GM23338 (cell line): ENCODE results near the gene CD9. TPM values are rescaled to one million over a fixed set of nuclear protein-coding genes. Genes with fewer than 3 reads are reported as not detected.

Source experiments
- ATAC-seq: fragments of 200-7000 bp; cut with Tn5 transposase; 3 replicates; pipeline ENCODE4 v1.9.1; 2020
- DNase-seq: peaks from one replicate; pipeline ENCODE4 v3.0.0-alpha.2; 2015; ENCODE audit warnings: low spot score
- H2AFZ ChIP-seq: fragments of 200-600 bp; sonication (generic); 2 replicates; pipeline ENCODE4 v1.8.0; 2016; ENCODE audit warnings: antibody characterized with exemption, mild to moderate bottlenecking, moderate library complexity
- H3F3A ChIP-seq: fragments of 200-600 bp; sonication (generic); replicated peaks from 2 replicates; pipeline ENCODE4 v1.8.0; 2017; ENCODE audit warnings: antibody characterized with exemption, mixed run types, low read depth
- H3K27ac ChIP-seq: fragments of 200-600 bp; sonication (generic); 2 replicates; pipeline ENCODE4 v1.6.1; 2016; ENCODE audit warnings: low read depth
- H3K27me3 ChIP-seq: fragments of 200-600 bp; sonication (generic); 2 replicates; pipeline ENCODE4 v1.8.0; 2016; ENCODE audit warnings: mild to moderate bottlenecking, mixed run types, moderate library complexity; ENCODE audit not compliant: insufficient read depth
- H3K36me3 ChIP-seq: fragments of 200-600 bp; sonication (generic); 2 replicates; pipeline ENCODE4 v1.8.0; 2016; ENCODE audit warnings: mild to moderate bottlenecking; ENCODE audit not compliant: insufficient read depth
- H3K4me1 ChIP-seq: fragments of 200-600 bp; sonication (generic); 2 replicates; pipeline ENCODE4 v1.8.0; 2016; ENCODE audit warnings: mild to moderate bottlenecking, moderate library complexity; ENCODE audit not compliant: insufficient read depth
- H3K4me2 ChIP-seq: fragments of 200-600 bp; sonication (generic); 2 replicates; pipeline ENCODE4 v1.7.1; 2017; ENCODE audit warnings: mixed run types
- H3K4me3 ChIP-seq: fragments of 200-600 bp; sonication (generic); 2 replicates; pipeline ENCODE4 v1.6.1; 2016; ENCODE audit warnings: mixed run types
- H3K79me2 ChIP-seq: fragments of 200-600 bp; sonication (generic); replicated peaks from 2 replicates; pipeline ENCODE4 v1.8.0; 2017; ENCODE audit warnings: mild to moderate bottlenecking; ENCODE audit not compliant: insufficient read depth
- H3K9me2 ChIP-seq: fragments of 200-600 bp; sonication (generic); 2 replicates; pipeline ENCODE4 v1.8.0; 2017; ENCODE audit not compliant: insufficient read depth
- H4K20me1 ChIP-seq: fragments of 200-600 bp; sonication (generic); replicated peaks from 2 replicates; pipeline ENCODE4 v1.8.0; 2017; ENCODE audit warnings: mild to moderate bottlenecking; ENCODE audit not compliant: insufficient read depth
- H3K27ac Mint-ChIP-seq: 2 replicates; pipeline ENCODE4 v1.8.0; 2020; ENCODE audit warnings: inconsistent platforms, mild to moderate bottlenecking, moderate library complexity, mixed read lengths
- H3K27me3 Mint-ChIP-seq: 3 replicates; pipeline ENCODE4 v1.8.0; 2022; ENCODE audit warnings: low read depth, mild to moderate bottlenecking, moderate library complexity, mixed read lengths, inconsistent platforms; ENCODE audit not compliant: insufficient read depth, poor library complexity
- H3K36me3 Mint-ChIP-seq: 3 replicates; pipeline ENCODE4 v1.8.0; 2021; ENCODE audit warnings: low read depth, mild to moderate bottlenecking, inconsistent platforms, moderate library complexity, mixed read lengths
- H3K4me1 Mint-ChIP-seq: 3 replicates; pipeline ENCODE4 v1.8.0; 2020; ENCODE audit warnings: mild to moderate bottlenecking, inconsistent platforms, mixed read lengths
- H3K4me3 Mint-ChIP-seq: 3 replicates; pipeline ENCODE4 v1.8.0; 2021; ENCODE audit warnings: moderate library complexity, mild to moderate bottlenecking, inconsistent platforms, mixed read lengths
- H3K9me3 Mint-ChIP-seq: 3 replicates; pipeline ENCODE4 v1.8.0; 2020; ENCODE audit warnings: moderate library complexity, mild to moderate bottlenecking, inconsistent platforms, mixed read lengths
- CREB1 ChIP-seq: fragments of 250-450 bp; sonication (Bioruptor Pico); IDR thresholded peaks from 2 replicates; pipeline ENCODE4 v1.5.0; 2020; ENCODE audit warnings: low read depth, mild to moderate bottlenecking, moderate library complexity
- EZH2 ChIP-seq: fragments of 200-600 bp; sonication (generic); IDR thresholded peaks from one replicate; pipeline ENCODE4 v1.8.0; 2017; ENCODE audit warnings: antibody characterized with exemption, mild to moderate bottlenecking, low read depth; ENCODE audit not compliant: unreplicated experiment
- EZH2phosphoT487 ChIP-seq: fragments of 200-600 bp; sonication (generic); IDR thresholded peaks from one replicate; pipeline ENCODE4 v1.8.1; 2018; ENCODE audit warnings: antibody characterized with exemption; ENCODE audit not compliant: unreplicated experiment
- JUNB ChIP-seq: IDR thresholded peaks from one replicate; pipeline ENCODE4 v1.6.1; 2016; ENCODE audit warnings: antibody characterized with exemption; ENCODE audit not compliant: unreplicated experiment
- NANOG ChIP-seq: IDR thresholded peaks from 2 replicates; pipeline ENCODE4 v1.6.1; 2016; ENCODE audit warnings: antibody characterized with exemption, borderline replicate concordance
- POLR2AphosphoS5 ChIP-seq: IDR thresholded peaks from 2 replicates; pipeline ENCODE4 v1.6.1; 2016; ENCODE audit warnings: antibody characterized with exemption, low read depth
- STAT1 ChIP-seq: IDR thresholded peaks from one replicate; pipeline ENCODE4 v1.6.1; 2016; ENCODE audit warnings: antibody characterized with exemption; ENCODE audit not compliant: unreplicated experiment
- polyA plus RNA-seq: library from polyadenylated mRNA; unstranded; fragments of >200 nt; fragmentation: Nextera tagmentation; extraction: Ambion mirVana; gene quantifications from 2 replicates; pipeline ENCODE4 v1.2.1, GENCODE V29; 2016
- total RNA-seq: library from RNA; depleted of rRNA; stranded (reverse); fragments of >200 nt; shearing (Covaris generic); gene quantifications from 2 replicates; pipeline ENCODE4 v1.2.3, GENCODE V29; 2014
- TF ChIP-seq, protein P1 (sequence below), 2 experiments: fragments of 200-600 bp in 1 of 2; sonication (generic) in 1 of 2; conservative IDR thresholded peaks; 2 replicates each; pipeline versions ENCODE4 v1.5.1 to v1.6.1; 2016 to 2017; ENCODE audit warnings: antibody characterized with exemption in 2 of 2, low read depth in 2 of 2, mild to moderate bottlenecking in 2 of 2, moderate library complexity in 1 of 2
- TF ChIP-seq, protein P2 (sequence below): fragments of 250-450 bp; sonication (Bioruptor Pico); IDR thresholded peaks from 2 replicates; pipeline ENCODE4 v1.5.0; 2020; ENCODE audit warnings: mild to moderate bottlenecking, moderate library complexity

Gene CD9
- total and polyA plus RNA-seq, 2 experiments from 2014 or later: 222 to 251 TPM

DNA sequence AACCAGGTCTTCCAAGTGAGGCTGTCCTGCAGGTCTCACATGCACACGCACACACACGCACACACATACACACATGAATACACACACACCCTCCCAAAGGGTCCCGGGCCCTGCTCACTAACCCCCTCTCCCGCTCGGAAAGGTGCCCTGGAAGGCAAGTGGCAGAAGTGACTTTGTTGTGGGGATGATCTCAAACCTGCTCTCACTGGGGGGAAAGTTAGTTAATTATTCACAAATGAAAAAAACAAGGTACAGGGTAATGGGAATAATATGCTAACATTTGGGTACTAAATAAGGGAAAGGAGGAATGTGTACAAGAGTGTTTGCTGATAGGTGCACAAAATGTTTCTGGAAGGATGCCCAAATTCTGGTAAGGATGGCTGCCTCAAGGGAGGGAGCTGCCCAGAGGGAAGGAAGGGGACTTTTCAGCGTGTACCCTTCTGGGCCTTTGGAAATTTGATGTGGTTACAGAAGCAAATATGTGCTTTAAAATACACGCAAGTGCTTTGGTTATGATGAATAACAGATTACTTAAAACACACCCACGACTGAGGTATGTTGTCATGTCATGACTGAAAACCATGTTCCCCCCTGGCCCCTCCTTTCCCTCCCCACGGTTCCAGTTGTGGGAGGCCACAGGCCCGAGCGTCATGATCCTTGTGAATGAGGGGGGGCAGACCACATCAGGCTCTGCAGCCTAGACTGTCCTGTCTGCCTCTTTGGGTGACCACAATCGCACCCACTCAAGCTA is 66.9 kb downstream of the CD9 start:
- H3F3A ChIP-seq: 0 out of 2 replicates have a peak, but pooled peaks cover 3% of the 10 kb centered on the region
- peaks cover 28% of the 10 kb centered on the region for H3K4me1 ChIP-seq
- Mint-ChIP-seq H3K4me3 (no peak overlapping the region), H3K9me3 (no peaks in the 10 kb centered on the region; the same call in 2 of the 3 replicates), H3K27ac (no peak overlapping the region), H3K4me1 (peaks cover 37% of the 10 kb centered on the region), H3K27me3 (peaks cover 7% of the 10 kb centered on the region), H3K36me3 (no peaks in the 10 kb centered on the region)
- no peak overlapping the region for H3K4me2 ChIP-seq
- TF ChIP-seq NANOG (no peak), EZH2phosphoT487 (no peak)
- TF ChIP-seq, protein P1, sequence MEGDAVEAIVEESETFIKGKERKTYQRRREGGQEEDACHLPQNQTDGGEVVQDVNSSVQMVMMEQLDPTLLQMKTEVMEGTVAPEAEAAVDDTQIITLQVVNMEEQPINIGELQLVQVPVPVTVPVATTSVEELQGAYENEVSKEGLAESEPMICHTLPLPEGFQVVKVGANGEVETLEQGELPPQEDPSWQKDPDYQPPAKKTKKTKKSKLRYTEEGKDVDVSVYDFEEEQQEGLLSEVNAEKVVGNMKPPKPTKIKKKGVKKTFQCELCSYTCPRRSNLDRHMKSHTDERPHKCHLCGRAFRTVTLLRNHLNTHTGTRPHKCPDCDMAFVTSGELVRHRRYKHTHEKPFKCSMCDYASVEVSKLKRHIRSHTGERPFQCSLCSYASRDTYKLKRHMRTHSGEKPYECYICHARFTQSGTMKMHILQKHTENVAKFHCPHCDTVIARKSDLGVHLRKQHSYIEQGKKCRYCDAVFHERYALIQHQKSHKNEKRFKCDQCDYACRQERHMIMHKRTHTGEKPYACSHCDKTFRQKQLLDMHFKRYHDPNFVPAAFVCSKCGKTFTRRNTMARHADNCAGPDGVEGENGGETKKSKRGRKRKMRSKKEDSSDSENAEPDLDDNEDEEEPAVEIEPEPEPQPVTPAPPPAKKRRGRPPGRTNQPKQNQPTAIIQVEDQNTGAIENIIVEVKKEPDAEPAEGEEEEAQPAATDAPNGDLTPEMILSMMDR (conservative IDR thresholded peaks at IDR 0.05; ENCODE audit: low read depth in 2 of 2): peak in 1 of 2 experiments; percentile 26; a peak in 2 of 4 replicates
- no peaks in the 10 kb centered on the region for H3K79me2 ChIP-seq
- H2AFZ ChIP-seq: no peak overlapping the region
- ATAC-seq (no peak), DNase-seq (no peak)
- H4K20me1 ChIP-seq: no peaks in the 10 kb centered on the region
- no peaks in the 10 kb centered on the region for H3K36me3 ChIP-seq
- no peaks in the 10 kb centered on the region for H3K9me2 ChIP-seq
- H3K27ac ChIP-seq: no peak overlapping the region
- no peaks in the 10 kb centered on the region for H3K27me3 ChIP-seq
- H3K4me3 ChIP-seq: no peak overlapping the region

DNA sequence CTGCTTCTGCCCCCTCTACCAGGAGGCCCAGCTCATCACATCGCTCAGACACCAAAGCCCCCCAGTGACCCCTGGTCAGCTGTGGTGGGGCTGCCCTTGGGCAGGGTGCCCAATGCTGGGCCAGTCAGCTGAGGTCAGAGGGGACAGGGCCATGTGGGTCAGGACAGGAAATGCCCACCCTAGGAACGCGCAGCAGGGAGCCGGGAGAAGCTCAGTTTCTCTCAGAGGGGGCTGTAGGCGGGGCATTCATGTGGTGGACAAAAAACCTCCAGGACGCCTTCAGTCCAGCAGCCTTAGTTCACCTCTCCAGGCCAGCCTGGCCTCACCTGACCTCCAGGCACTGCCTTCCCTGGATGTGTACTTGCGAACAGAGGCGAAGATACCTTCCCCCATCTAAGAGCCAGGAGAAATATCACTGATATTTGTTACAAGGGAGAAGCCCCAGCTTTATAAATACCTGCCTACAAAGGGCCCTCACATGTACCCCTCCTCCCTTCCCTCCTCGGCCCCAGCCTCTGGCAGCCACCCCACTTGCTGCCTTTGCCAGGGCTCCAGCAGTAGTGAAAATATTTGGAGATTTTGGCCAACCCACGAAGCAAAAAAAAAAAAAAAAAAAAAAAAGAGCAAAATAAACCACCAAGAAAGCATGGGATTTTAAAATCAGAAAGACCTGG is 68.4 kb downstream of the CD9 start:
- Histone ChIP-seq H3K27me3 (no peaks in the 10 kb centered on the region), H3K4me1 (peaks cover 43% of the 10 kb centered on the region), H3K36me3 (no peaks in the 10 kb centered on the region), H3K27ac (no peak overlapping the region), H3K4me2 (peak overlapping the region; percentile 34), H3K4me3 (no peak overlapping the region; the same call in 1 of the 2 replicates), H2AFZ (peak overlapping the region; percentile 90), H3K9me2 (no peaks in the 10 kb centered on the region), H3F3A (0 out of 2 replicates have a peak, but pooled peaks cover 3% of the 10 kb centered on the region), H3K79me2 (no peaks in the 10 kb centered on the region), H4K20me1 (no peaks in the 10 kb centered on the region)
- ATAC-seq (peak; percentile 26), DNase-seq (peak; percentile 20)
- H3K4me3 Mint-ChIP-seq: no peak overlapping the region
- H3K27me3 Mint-ChIP-seq: peaks cover 15% of the 10 kb centered on the region
- H3K27ac Mint-ChIP-seq: peak overlapping the region; percentile 79
- peaks cover 46% of the 10 kb centered on the region for H3K4me1 Mint-ChIP-seq
- no peaks in the 10 kb centered on the region; the same call in 2 of the 3 replicates for H3K9me3 Mint-ChIP-seq
- no peaks in the 10 kb centered on the region for H3K36me3 Mint-ChIP-seq
- TF ChIP-seq JUNB (no peak), CREB1 (CRISPR knock-in tag) (no peak), NANOG (no peak), POLR2AphosphoS5 (no peak), STAT1 (no peak), EZH2 (no peak), EZH2phosphoT487 (no peak)
- TF ChIP-seq, protein P1 (conservative IDR thresholded peaks at IDR 0.05; ENCODE audit: low read depth in 2 of 2): no peak
- TF ChIP-seq, protein P2, sequence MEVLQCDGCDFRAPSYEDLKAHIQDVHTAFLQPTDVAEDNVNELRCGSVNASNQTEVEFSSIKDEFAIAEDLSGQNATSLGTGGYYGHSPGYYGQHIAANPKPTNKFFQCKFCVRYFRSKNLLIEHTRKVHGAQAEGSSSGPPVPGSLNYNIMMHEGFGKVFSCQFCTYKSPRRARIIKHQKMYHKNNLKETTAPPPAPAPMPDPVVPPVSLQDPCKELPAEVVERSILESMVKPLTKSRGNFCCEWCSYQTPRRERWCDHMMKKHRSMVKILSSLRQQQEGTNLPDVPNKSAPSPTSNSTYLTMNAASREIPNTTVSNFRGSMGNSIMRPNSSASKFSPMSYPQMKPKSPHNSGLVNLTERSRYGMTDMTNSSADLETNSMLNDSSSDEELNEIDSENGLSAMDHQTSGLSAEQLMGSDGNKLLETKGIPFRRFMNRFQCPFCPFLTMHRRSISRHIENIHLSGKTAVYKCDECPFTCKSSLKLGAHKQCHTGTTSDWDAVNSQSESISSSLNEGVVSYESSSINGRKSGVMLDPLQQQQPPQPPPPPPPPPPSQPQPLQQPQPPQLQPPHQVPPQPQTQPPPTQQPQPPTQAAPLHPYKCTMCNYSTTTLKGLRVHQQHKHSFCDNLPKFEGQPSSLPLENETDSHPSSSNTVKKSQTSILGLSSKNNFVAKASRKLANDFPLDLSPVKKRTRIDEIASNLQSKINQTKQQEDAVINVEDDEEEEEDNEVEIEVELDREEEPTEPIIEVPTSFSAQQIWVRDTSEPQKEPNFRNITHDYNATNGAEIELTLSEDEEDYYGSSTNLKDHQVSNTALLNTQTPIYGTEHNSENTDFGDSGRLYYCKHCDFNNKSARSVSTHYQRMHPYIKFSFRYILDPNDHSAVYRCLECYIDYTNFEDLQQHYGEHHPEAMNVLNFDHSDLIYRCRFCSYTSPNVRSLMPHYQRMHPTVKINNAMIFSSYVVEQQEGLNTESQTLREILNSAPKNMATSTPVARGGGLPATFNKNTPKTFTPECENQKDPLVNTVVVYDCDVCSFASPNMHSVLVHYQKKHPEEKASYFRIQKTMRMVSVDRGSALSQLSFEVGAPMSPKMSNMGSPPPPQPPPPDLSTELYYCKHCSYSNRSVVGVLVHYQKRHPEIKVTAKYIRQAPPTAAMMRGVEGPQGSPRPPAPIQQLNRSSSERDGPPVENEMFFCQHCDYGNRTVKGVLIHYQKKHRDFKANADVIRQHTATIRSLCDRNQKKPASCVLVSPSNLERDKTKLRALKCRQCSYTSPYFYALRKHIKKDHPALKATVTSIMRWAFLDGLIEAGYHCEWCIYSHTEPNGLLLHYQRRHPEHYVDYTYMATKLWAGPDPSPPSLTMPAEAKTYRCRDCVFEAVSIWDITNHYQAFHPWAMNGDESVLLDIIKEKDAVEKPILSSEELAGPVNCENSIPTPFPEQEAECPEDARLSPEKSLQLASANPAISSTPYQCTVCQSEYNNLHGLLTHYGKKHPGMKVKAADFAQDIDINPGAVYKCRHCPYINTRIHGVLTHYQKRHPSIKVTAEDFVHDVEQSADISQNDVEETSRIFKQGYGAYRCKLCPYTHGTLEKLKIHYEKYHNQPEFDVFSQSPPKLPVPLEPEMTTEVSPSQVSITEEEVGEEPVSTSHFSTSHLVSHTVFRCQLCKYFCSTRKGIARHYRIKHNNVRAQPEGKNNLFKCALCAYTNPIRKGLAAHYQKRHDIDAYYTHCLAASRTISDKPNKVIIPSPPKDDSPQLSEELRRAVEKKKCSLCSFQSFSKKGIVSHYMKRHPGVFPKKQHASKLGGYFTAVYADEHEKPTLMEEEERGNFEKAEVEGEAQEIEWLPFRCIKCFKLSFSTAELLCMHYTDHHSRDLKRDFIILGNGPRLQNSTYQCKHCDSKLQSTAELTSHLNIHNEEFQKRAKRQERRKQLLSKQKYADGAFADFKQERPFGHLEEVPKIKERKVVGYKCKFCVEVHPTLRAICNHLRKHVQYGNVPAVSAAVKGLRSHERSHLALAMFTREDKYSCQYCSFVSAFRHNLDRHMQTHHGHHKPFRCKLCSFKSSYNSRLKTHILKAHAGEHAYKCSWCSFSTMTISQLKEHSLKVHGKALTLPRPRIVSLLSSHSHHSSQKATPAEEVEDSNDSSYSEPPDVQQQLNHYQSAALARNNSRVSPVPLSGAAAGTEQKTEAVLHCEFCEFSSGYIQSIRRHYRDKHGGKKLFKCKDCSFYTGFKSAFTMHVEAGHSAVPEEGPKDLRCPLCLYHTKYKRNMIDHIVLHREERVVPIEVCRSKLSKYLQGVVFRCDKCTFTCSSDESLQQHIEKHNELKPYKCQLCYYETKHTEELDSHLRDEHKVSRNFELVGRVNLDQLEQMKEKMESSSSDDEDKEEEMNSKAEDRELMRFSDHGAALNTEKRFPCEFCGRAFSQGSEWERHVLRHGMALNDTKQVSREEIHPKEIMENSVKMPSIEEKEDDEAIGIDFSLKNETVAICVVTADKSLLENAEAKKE (CRISPR knock-in tag): no peak
